Pancreas (tissue), 10 donors: ENCODE data around the gene MKRN2. TPM values are rescaled to one million over a fixed set of nuclear protein-coding genes. Genes with fewer than 3 reads are reported as not detected.

Experiments
- ATAC-seq, 4 donors: fragments of 200-7000 bp; cut with Tn5 transposase; one replicate each; pipeline versions ENCODE4 v1.8.0 to v1.9.1; 2020; ENCODE audit warnings: mild to moderate bottlenecking in 4 of 4, moderate library complexity in 4 of 4
- DNase-seq, 6 donors: peaks; one replicate each; pipeline ENCODE4 v3.0.0-alpha.2; 2020
- FAIRE-seq: peaks from 2 replicates; lab custom pipeline; 2012; peaks lifted over from hg19 to GRCh38; lab: Jason Lieb, UNC
- H3K27ac ChIP-seq, 4 donors: fragments of 200-600 bp; sonication (generic); 1 replicate in 3 of 4; 2 replicates in 1 of 4; pipeline versions ENCODE4 v1.5.0 to v1.8.0; 2020
- H3K27me3 ChIP-seq, 4 donors: fragments of 200-600 bp; one replicate each; pipeline ENCODE4 v1.8.0; 2021
- H3K36me3 ChIP-seq, 3 donors: fragments of 200-600 bp; sonication (generic) in 1 of 3; one replicate each; pipeline versions ENCODE4 v1.5.0 to v1.8.0; 2020 to 2021
- H3K4me1 ChIP-seq, 3 donors: fragments of 200-600 bp; one replicate each; pipeline ENCODE4 v1.8.0; 2021
- H3K4me3 ChIP-seq, 4 donors: fragments of 200-600 bp; sonication (generic) in 2 of 4; one replicate each; pipeline versions ENCODE4 v1.5.0 to v1.8.0; 2020 to 2021
- H3K9me3 ChIP-seq, 4 donors: fragments of 200-600 bp; one replicate each; pipeline ENCODE4 v1.8.0; 2021
- CTCF ChIP-seq, 4 donors: fragments of 200-600 bp; sonication (generic) in 3 of 4; IDR thresholded peaks; one replicate each; pipeline versions ENCODE4 v1.5.0 to v1.8.0; 2021; ENCODE audit warnings: antibody characterized with exemption in 4 of 4
- WGBS, 2 donors: extraction: QIAGEN DNeasy Blood & Tissue Kit; methylation state at CpG; one replicate each; pipeline ENCODE4 v1.1.7; 2013; 5-methylcytosine and 5-hydroxymethylcytosine counted together
- intact Hi-C, 3 donors: fragments of 100-400 bp; cut with DNase I; formaldehyde crosslinking; loops; one replicate each; pipeline versions ENCODE4 v1.11.1 to v1.14.2; 2022
- polyA plus RNA-seq, 2 donors: library from polyadenylated mRNA; stranded (reverse); fragments of 200-250 nt; gene quantifications; one replicate each; pipeline ENCODE4 v1.2.3, GENCODE V29; 2013
- total RNA-seq, 6 donors: library from RNA; stranded (reverse); fragmentation: NEBNext Ultra II Directional in 4 of 6; extraction: Animal tissue kit (Norgen Biotek cat#: 25700) in 4 of 6; gene quantifications; one replicate each; pipeline versions ENCODE4 v1.2.1 to v1.2.4, GENCODE V29; 2021 to 2023
- donor health status: healthy with polysubstance abuse.
- donor health status: DM: no; HTN: no; CAD: no; lungs with moderate emphysema.
- donor health status: DM: no; HTN: no; CAD: no.
- donor health status: control.
- donor health status: control.
- donor health status: Bipolar disorder and iron deficiency.
- donor health status: DM: yes; HTN: yes; CAD: no.
- donor health status: DM: no; HTN: no; CAD: no.
- donor health status: DM: no; HTN: no; CAD: no.
- donor health status: DM: yes; HTN: yes; CAD: no.

Gene MKRN2
- total and polyA plus RNA-seq, 8 donors = 8.5 to 17.0 (median 13.2) TPM

GRCh38 chr3:12582730-12583129 is 25.8 kb downstream of the MKRN2 start:
- DNase-seq = no peak
- TF ChIP-seq CTCF (IDR thresholded peaks at IDR 0.05) = no peak
- peaks cover 0 to 11% (median 6%) of the 10 kb centered on the region in 3 donors for H3K4me1 ChIP-seq
- 78 to 80% methylated on average over 4 of the region's 4 CpGs for WGBS, 2 donors
- H3K27me3 ChIP-seq = no peaks in the 10 kb centered on the region
- no peaks in the 10 kb centered on the region for H3K9me3 ChIP-seq
- ATAC-seq = no peak
- H3K36me3 ChIP-seq = peaks cover 0 to 60% (median 26%) of the 10 kb centered on the region in 3 donors
- FAIRE-seq = no peak
- intact Hi-C loops = no loop called here
- no peak overlapping the region for H3K4me3 ChIP-seq
- H3K27ac ChIP-seq = no peak overlapping the region

GRCh38 chr3:12583280-12583679 is 26.4 kb downstream of the MKRN2 start:
- ATAC-seq = no peak
- H3K4me3 ChIP-seq = no peak overlapping the region
- peaks cover 0 to 11% (median 6%) of the 10 kb centered on the region in 3 donors for H3K4me1 ChIP-seq
- intact Hi-C loops = no loop called here
- no peak for DNase-seq
- TF ChIP-seq CTCF (IDR thresholded peaks at IDR 0.05) = no peak
- peaks cover 0 to 60% (median 26%) of the 10 kb centered on the region in 3 donors for H3K36me3 ChIP-seq
- H3K27ac ChIP-seq = no peak overlapping the region
- FAIRE-seq = no peak
- H3K27me3 ChIP-seq = no peaks in the 10 kb centered on the region
- no peaks in the 10 kb centered on the region for H3K9me3 ChIP-seq

DNA sequence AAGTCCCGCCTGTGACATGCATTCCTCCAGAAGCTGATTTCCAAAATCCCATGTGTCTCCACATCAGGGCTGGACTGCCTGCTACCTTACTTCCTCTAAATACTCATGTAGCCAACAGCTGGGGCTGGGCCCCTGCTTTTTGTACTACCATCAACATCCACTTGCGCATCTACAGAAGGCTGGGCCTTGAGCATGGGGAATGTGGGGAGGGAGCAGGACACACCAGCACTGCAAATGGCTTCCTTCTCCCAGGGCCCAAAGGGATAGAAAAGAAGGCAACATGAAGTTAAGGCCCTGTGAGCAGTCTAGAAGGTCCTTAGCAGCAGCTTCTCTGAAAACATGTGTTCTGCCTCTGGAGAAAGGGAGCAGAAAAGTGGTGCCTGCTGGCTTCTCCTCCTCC is 27.2 kb downstream of the MKRN2 start:
- Histone ChIP-seq H3K4me1 (peaks cover 0 to 11% (median 5%) of the 10 kb centered on the region in 3 donors), H3K27ac (no peak overlapping the region), H3K4me3 (no peak overlapping the region), H3K27me3 (no peaks in the 10 kb centered on the region), H3K9me3 (no peaks in the 10 kb centered on the region), H3K36me3 (peaks cover 0 to 66% (median 26%) of the 10 kb centered on the region in 3 donors)
- DNase-seq (no peak), ATAC-seq (no peak), FAIRE-seq (no peak)
- TF ChIP-seq CTCF (IDR thresholded peaks at IDR 0.05) = no peak
- 89 to 100% methylated on average over 2 of the region's 2 CpGs for WGBS, 2 donors
- intact Hi-C loops = no loop called here

DNA sequence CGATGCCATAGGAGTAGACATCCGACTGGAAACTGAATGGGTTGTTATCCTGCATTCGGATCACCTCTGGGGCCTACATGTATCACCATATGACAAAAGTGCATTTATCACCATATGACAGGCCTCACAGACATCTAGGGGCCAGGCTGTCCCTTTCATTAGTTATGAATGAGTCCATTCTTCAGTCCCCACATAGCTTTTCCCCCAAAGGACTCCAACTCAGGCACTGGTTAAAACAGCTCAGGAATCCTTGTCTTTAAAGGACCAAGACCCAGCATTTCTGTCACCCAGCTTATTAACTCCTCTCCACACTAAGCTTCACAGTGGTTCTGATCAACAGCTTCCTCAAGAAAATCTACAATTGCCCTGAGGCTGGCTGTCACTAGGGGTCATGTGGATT is 28.3 kb downstream of the MKRN2 start:
- Histone ChIP-seq H3K4me1 (peaks cover 0 to 1% (median 0%) of the 10 kb centered on the region in 3 donors), H3K36me3 (peaks cover 0 to 65% (median 26%) of the 10 kb centered on the region in 3 donors), H3K27ac (no peak overlapping the region), H3K9me3 (no peaks in the 10 kb centered on the region), H3K4me3 (no peak overlapping the region), H3K27me3 (no peaks in the 10 kb centered on the region)
- no peak for DNase-seq
- intact Hi-C loops = no loop called here
- TF ChIP-seq CTCF (IDR thresholded peaks at IDR 0.05) = no peak
- no peak for ATAC-seq
- whole genome bisulfite sequencing, 2 donors = 76 to 92% methylated on average over 3 of the region's 3 CpGs
- no peak for FAIRE-seq

DNA sequence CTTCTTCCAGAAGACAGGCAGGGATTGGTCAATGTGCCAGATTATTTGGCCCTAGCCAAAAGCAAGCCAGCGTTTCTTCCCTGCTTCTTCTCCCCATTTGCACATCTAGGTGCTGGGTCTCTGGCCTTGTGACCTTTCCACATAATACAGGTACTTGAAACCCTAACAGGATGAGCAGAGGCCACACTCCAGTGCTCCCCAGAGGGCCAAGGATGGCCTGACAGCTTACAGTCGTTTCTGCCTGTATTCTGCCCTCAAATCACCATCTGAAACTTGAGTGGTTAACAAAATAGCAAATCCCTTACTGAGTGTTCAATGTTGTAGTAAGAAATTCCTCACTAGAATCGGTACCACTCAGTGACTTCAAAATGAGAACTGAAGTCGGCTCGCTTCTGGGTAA is 29.1 kb downstream of the MKRN2 start:
- Histone ChIP-seq H3K9me3 (no peaks in the 10 kb centered on the region), H3K4me3 (no peak overlapping the region), H3K36me3 (peaks cover 0 to 65% (median 26%) of the 10 kb centered on the region in 3 donors), H3K27me3 (no peaks in the 10 kb centered on the region), H3K4me1 (no peaks in the 10 kb centered on the region), H3K27ac (no peak overlapping the region)
- DNase-seq (no peak), ATAC-seq (no peak), FAIRE-seq (no peak)
- intact Hi-C loops = no loop called here
- 70% methylated on average over 5 of the region's 5 CpGs for WGBS, 2 donors
- no peak for TF ChIP-seq CTCF (IDR thresholded peaks at IDR 0.05)
